Gastrocnemius medialis (tissue), 4 donors: ENCODE measurements around the gene PCNX2. TPM values are rescaled to one million over a fixed set of nuclear protein-coding genes. Genes with fewer than 3 reads are reported as not detected.

Experiments used
- ATAC-seq, 2 donors: fragments of 150-250 bp; one replicate each; pipeline ENCODE4 v1.9.1; 2016
- DNase-seq, 2 donors: peaks; one replicate each; pipeline ENCODE4 v3.0.0-alpha.2; 2019
- H3K27ac ChIP-seq, 4 donors: fragments of 200-600 bp; sonication (generic); 1 replicate in 1 of 4; 2 replicates in 3 of 4; pipeline ENCODE4 v1.5.1; 2016 to 2018; ENCODE audit warnings: mild to moderate bottlenecking in 2 of 4, moderate library complexity in 1 of 4
- H3K27me3 ChIP-seq, 3 donors: fragments of 200-600 bp; sonication (generic) in 2 of 3; 1 replicate in 1 of 3; 2 replicates in 2 of 3; pipeline versions ENCODE4 v1.5.1 to v1.6.0; 2016 to 2019; ENCODE audit warnings: mild to moderate bottlenecking in 1 of 3, moderate library complexity in 1 of 3
- H3K36me3 ChIP-seq, 2 donors: fragments of 200-600 bp; sonication (generic) in 1 of 2; one replicate each; pipeline ENCODE4 v1.5.1; 2017 to 2018
- H3K4me1 ChIP-seq, 2 donors: fragments of 200-600 bp; sonication (generic) in 1 of 2; one replicate each; pipeline ENCODE4 v1.5.1; 2016 to 2017; ENCODE audit warnings: mild to moderate bottlenecking in 2 of 2
- H3K4me3 ChIP-seq, 4 donors: fragments of 200-600 bp; sonication (generic) in 3 of 4; 1 replicate in 1 of 4; 2 replicates in 3 of 4; pipeline ENCODE4 v1.5.1; 2016 to 2019; ENCODE audit warnings: mild to moderate bottlenecking in 2 of 4
- H3K9me3 ChIP-seq, 3 donors: fragments of 200-600 bp; sonication (generic) in 2 of 3; 1 replicate in 1 of 3; 2 replicates in 2 of 3; pipeline ENCODE4 v1.5.1; 2016 to 2019
- CTCF ChIP-seq, 5 experiments: fragments of 450-650 bp in 3 of 5; fragments of 200-600 bp in 2 of 5; sonication (generic) in 2 of 5; IDR thresholded peaks in 4 of 5; conservative IDR thresholded peaks in 1 of 5; 1 replicate in 4 of 5; 2 replicates in 1 of 5; pipeline ENCODE4 v1.5.1; 2016 to 2019; ENCODE audit warnings: antibody characterized with exemption in 5 of 5, mild to moderate bottlenecking in 3 of 5, moderate library complexity in 3 of 5
- POLR2A ChIP-seq, 2 donors: fragments of 450-650 bp; IDR thresholded peaks; one replicate each; pipeline ENCODE4 v1.6.1; 2017; ENCODE audit warnings: antibody characterized with exemption in 2 of 2, mild to moderate bottlenecking in 2 of 2, moderate library complexity in 2 of 2
- in situ Hi-C, 4 donors: fragments of 200-750 bp; cut with MboI; loops; one replicate each; pipeline versions ENCODE4 v1.15.0 to v1.8.0; 2017; ENCODE audit warnings: low sequenced_read_pairs in 4 of 4
- intact Hi-C: fragments of 100-400 bp; cut with DNase I; formaldehyde crosslinking; loops from one replicate; pipeline ENCODE4 v1.15.1; 2023; ENCODE audit warnings: low total_unique reads
- total RNA-seq, 4 donors: library from RNA; depleted of rRNA; stranded (reverse); fragments of >200 nt; gene quantifications; one replicate each; pipeline versions ENCODE4 v1.1.0 to v1.2.3, GENCODE V29; 2016

PCNX2 gene
- total RNA-seq, 4 donors from 2014 or later = 0.34 to 5.6 (median 1.9) TPM

GRCh38 chr1:232968391-232968790 is 327.1 kb downstream of the PCNX2 start:
- no peak for TF ChIP-seq POLR2A (IDR thresholded peaks at IDR 0.05)
- no peak for TF ChIP-seq CTCF (IDR thresholded peaks at IDR 0.05 in 4 of 5, conservative IDR thresholded peaks at IDR 0.05 in 1 of 5)
- ATAC-seq (no peak), DNase-seq (no peak)
- H3K27ac ChIP-seq = peak overlapping the region; percentile 74 to 81 (median 76)
- in situ Hi-C loops = loop anchor here in 2 of 4 donors (25.0 kb wide), 1 partner anchor 331 kb away; the partner anchor contains the start of gene SIPA1L2 (in 2 of the 2)
- no peak overlapping the region for H3K4me3 ChIP-seq
- H3K36me3 ChIP-seq = peaks cover 0 to 33% of the 10 kb centered on the region in 2 donors
- H3K27me3 ChIP-seq = no peaks in the 10 kb centered on the region
- no peaks in the 10 kb centered on the region for H3K9me3 ChIP-seq
- intact Hi-C loops = loop anchor here (5.0 kb wide), 3 partner anchors 161 to 651 kb away; partner anchors contain the start of genes MAP10 and SIPA1L2
- peaks cover 39 to 44% of the 10 kb centered on the region in 2 donors for H3K4me1 ChIP-seq

GRCh38 chr1:232966663-232967062 is 328.9 kb downstream of the PCNX2 start:
- Histone ChIP-seq H3K9me3 (no peaks in the 10 kb centered on the region), H3K4me3 (no peak overlapping the region), H3K27ac (peak overlapping the region; percentile 80 to 87 (median 84)), H3K4me1 (peaks cover 54 to 59% of the 10 kb centered on the region in 2 donors), H3K36me3 (peaks cover 0 to 18% of the 10 kb centered on the region in 2 donors), H3K27me3 (no peaks in the 10 kb centered on the region)
- in situ Hi-C loops = loop anchor here in 2 of 4 donors (25.0 kb wide), 1 partner anchor 329 kb away; the partner anchor contains the start of gene SIPA1L2 (in 2 of the 2)
- TF ChIP-seq POLR2A (IDR thresholded peaks at IDR 0.05) (no peak), CTCF (IDR thresholded peaks at IDR 0.05 in 4 of 5, conservative IDR thresholded peaks at IDR 0.05 in 1 of 5) (no peak)
- no peak for ATAC-seq
- intact Hi-C loops = loop anchor here (5.0 kb wide), 3 partner anchors 159 to 649 kb away; partner anchors contain the start of genes MAP10 and SIPA1L2
- DNase-seq = no peak

GRCh38 chr1:232965912-232966217 is 329.7 kb downstream of the PCNX2 start:
- Histone ChIP-seq H3K4me3 (peak overlapping the region; percentile 2 to 28 (median 11)), H3K27ac (peak overlapping the region; percentile 80 to 87 (median 84)), H3K9me3 (no peaks in the 10 kb centered on the region), H3K4me1 (peaks cover 54 to 59% of the 10 kb centered on the region in 2 donors), H3K27me3 (no peaks in the 10 kb centered on the region), H3K36me3 (peaks cover 0 to 10% of the 10 kb centered on the region in 2 donors)
- in situ Hi-C loops (loop anchor here in 2 of 4 donors (25.0 kb wide), 1 partner anchor 329 kb away; the partner anchor contains the start of gene SIPA1L2 (in 2 of the 2)), intact Hi-C loops (loop anchor here (2.0 to 5.0 kb wide), 4 partner anchors 15 to 649 kb away; partner anchors contain the start of genes MAP10, NTPCR and SIPA1L2)
- DNase-seq = no peak
- ATAC-seq = no peak
- peak in 1 of 2 donors; percentile 42 for TF ChIP-seq POLR2A (IDR thresholded peaks at IDR 0.05)
- TF ChIP-seq CTCF (IDR thresholded peaks at IDR 0.05 in 4 of 5, conservative IDR thresholded peaks at IDR 0.05 in 1 of 5) = no peak

- peaks cover 54 to 59% of the 10 kb centered on the region in 2 donors for H3K4me1 ChIP-seq
- no peaks in the 10 kb centered on the region for H3K27me3 ChIP-seq
- peak overlapping the region; percentile 80 to 87 (median 84) for H3K27ac ChIP-seq
- intact Hi-C loops = loop anchor here (2.0 to 5.0 kb wide), 4 partner anchors 15 to 648 kb away; partner anchors contain the start of genes MAP10, NTPCR and SIPA1L2
- in situ Hi-C loops = loop anchor here in 2 of 4 donors (25.0 kb wide), 1 partner anchor 328 kb away; the partner anchor contains the start of gene SIPA1L2 (in 2 of the 2)
- peak; percentile 87 to 88 for ATAC-seq
- peak; percentile 66 to 79 for DNase-seq
- H3K9me3 ChIP-seq = no peaks in the 10 kb centered on the region
- TF ChIP-seq POLR2A (IDR thresholded peaks at IDR 0.05) (no peak), CTCF (IDR thresholded peaks at IDR 0.05 in 4 of 5, conservative IDR thresholded peaks at IDR 0.05 in 1 of 5) (no peak)
- peaks cover 0 to 4% of the 10 kb centered on the region in 2 donors for H3K36me3 ChIP-seq
- peak overlapping the region in 3 of 4 donors; percentile 6 to 28 (median 16) for H3K4me3 ChIP-seq
These were observed 330.2 kb downstream of the PCNX2 start for GRCh38 chr1:232965124-232965911.
